WI38 (cell line): ENCODE data around the gene SFXN4.

Source experiments
- H3K4me3 ChIP-seq: 2 replicates; pipeline ENCODE4 v1.5.1; 2011; ENCODE audit warnings: low read depth, mild to moderate bottlenecking, control low read depth, low read length
- CTCF ChIP-seq: IDR thresholded peaks from 2 replicates; pipeline ENCODE4 v1.5.1; 2012; ENCODE audit warnings: low read depth, mild to moderate bottlenecking, control low read depth, low read length

The SFXN4 gene

GRCh38 chr10:119120875-119121274 lies 44.6 kb downstream of the SFXN4 start:
- no peak overlapping the region for H3K4me3 ChIP-seq
- no peak for TF ChIP-seq CTCF

DNA sequence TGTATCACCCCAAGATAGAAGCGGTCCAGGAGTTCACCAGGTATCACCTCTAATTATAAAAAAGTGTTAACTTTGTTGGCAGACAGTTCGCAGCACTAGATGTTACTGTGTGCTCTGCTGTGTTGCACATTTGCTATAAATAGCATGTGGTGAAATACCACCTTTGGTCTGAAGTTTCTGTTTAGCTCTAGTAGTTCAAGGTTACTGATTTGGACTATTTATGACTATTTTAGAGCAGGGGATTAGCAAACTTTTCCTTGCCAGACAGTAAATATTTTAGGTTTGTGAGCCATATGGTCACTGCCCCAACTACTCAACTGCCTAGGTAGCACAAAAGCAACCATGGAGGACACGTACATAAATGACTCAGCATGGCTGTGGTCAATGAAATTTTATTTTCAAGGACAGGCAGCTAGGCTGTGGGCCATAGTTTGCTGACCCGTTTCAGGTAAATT lies 45.1 kb downstream of the SFXN4 start:
- TF ChIP-seq CTCF: no peak
- H3K4me3 ChIP-seq: no peak overlapping the region

- H3K4me3 ChIP-seq: no peak overlapping the region
- no peak for TF ChIP-seq CTCF
These were observed 46.1 kb downstream of the SFXN4 start for GRCh38 chr10:119119400-119119799.

- TF ChIP-seq CTCF: no peak
- no peak overlapping the region for H3K4me3 ChIP-seq
These were observed 47.3 kb downstream of the SFXN4 start for GRCh38 chr10:119118231-119118630.

- H3K4me3 ChIP-seq: no peak overlapping the region
- no peak for TF ChIP-seq CTCF
These were observed 49.1 kb downstream of the SFXN4 start for GRCh38 chr10:119116326-119116951.

DNA sequence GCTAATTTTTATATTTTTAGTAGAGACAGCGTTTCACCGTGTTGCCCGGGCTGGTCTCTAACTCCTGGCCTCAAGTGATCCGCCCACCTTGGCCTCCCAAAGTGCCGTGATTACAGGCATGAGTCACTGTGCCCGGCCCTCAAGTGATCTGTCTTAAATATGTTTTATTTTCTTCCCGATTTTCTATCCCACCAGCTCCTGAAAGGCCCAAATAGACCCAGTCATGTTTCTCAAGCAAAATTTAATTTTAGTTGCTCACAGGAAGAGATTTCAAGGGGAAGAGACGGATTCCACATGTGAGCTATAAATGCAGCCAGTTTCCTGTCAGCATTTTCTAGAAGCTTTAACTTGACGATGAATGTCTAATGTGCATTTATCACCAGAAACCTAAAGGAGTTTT lies 49.6 kb downstream of the SFXN4 start:
- no peak overlapping the region for H3K4me3 ChIP-seq
- TF ChIP-seq CTCF: no peak

- H3K4me3 ChIP-seq: no peak overlapping the region
- TF ChIP-seq CTCF: no peak
These were observed 51.5 kb downstream of the SFXN4 start for GRCh38 chr10:119113751-119114732.
